Activated CD4-positive, CD25-positive, alpha-beta regulatory T cell (primary cell): Measurements from ENCODE around the gene ZNF337.
"Not testable (repeated sequence)": the region's sequence is repeated elsewhere in the genome, so short reads cannot be mapped to it uniquely, and the experiment has no call there.

Experiments used
- DNase-seq, 4 experiments: peaks; one replicate each; lab custom pipeline; 2025; lab: John Stamatoyannopoulos, UW

ZNF337 gene

GRCh38 chr20:25695532-25696370 lies 902 bp downstream of the ZNF337 start:
- DNase-seq = no peak

GRCh38 chr20:25692499-25692898 lies 4.2 kb downstream of the ZNF337 start:
- DNase-seq = no peak

GRCh38 chr20:25690427-25690826 lies 6.2 kb downstream of the ZNF337 start:
- DNase-seq = no peak

GRCh38 chr20:25686081-25687067 lies 10.3 kb downstream of the ZNF337 start:
- DNase-seq = no peak

GRCh38 chr20:25685276-25686080 lies 11.2 kb downstream of the ZNF337 start:
- DNase-seq = no peak

GRCh38 chr20:25683826-25684225 lies 12.8 kb downstream of the ZNF337 start:
- DNase-seq = not testable (repeated sequence)

- DNase-seq = no peak
Measured at GRCh38 chr20:25683050-25683449, 13.6 kb downstream of the ZNF337 start.

GRCh38 chr20:25676164-25676809 lies 20.4 kb downstream of the ZNF337 start:
- no peak for DNase-seq

- DNase-seq = no peak
Measured at GRCh38 chr20:25675161-25675560, 21.5 kb downstream of the ZNF337 start.

- DNase-seq = no peak
Measured at GRCh38 chr20:25672659-25673235, 23.9 kb downstream of the ZNF337 start.

- no peak for DNase-seq
Measured at GRCh38 chr20:25669826-25670422, 26.7 kb downstream of the ZNF337 start.

- DNase-seq = no peak
Measured at GRCh38 chr20:25668446-25668845, 28.2 kb downstream of the ZNF337 start.

GRCh38 chr20:25659999-25660398 lies 36.7 kb downstream of the ZNF337 start:
- no peak for DNase-seq

GRCh38 chr20:25654487-25654886 lies 42.2 kb downstream of the ZNF337 start:
- DNase-seq = no peak

GRCh38 chr20:25652866-25653265 lies 43.8 kb downstream of the ZNF337 start:
- DNase-seq = not testable (repeated sequence)

- no peak for DNase-seq
Measured at GRCh38 chr20:25644814-25645213, 51.8 kb downstream of the ZNF337 start.

- no peak for DNase-seq
Measured at GRCh38 chr20:25643716-25644115, 52.9 kb downstream of the ZNF337 start.

- no peak for DNase-seq
Measured at GRCh38 chr20:25637247-25637646, 59.4 kb downstream of the ZNF337 start.

GRCh38 chr20:25632940-25633790 lies 63.5 kb downstream of the ZNF337 start:
- DNase-seq = no peak

- DNase-seq = not testable (repeated sequence)
Measured at GRCh38 chr20:25630615-25631014, 66.0 kb downstream of the ZNF337 start.
